OCI-LY3 (cell line): ENCODE measurements around the gene APOBEC3H.

Experiments used
- H2AFZ ChIP-seq: fragments of 200-600, 300-600 bp; shearing (Covaris generic); 2 replicates; pipeline ENCODE4 v1.6.0; 2014; ENCODE audit warnings: antibody characterized with exemption, low read depth, low read length
- H3K27ac ChIP-seq: fragments of 200-600, 300-600 bp; sonication (generic); 2 replicates; pipeline ENCODE4 v1.5.1; 2014; ENCODE audit warnings: mild to moderate bottlenecking, low read length, moderate library complexity, mixed read lengths
- H3K27me3 ChIP-seq: fragments of 200-600, 300-600 bp; sonication (generic); 2 replicates; pipeline ENCODE4 v1.6.1; 2014; ENCODE audit warnings: low read depth, low read length, mixed read lengths
- H3K36me3 ChIP-seq: fragments of 200-600, 300-600 bp; sonication (generic); replicated peaks from 2 replicates; pipeline ENCODE3; 2014; ENCODE audit warnings: low read depth, low read length, mixed read lengths
- H3K4me1 ChIP-seq: fragments of 300-600, 200-600 bp; sonication (generic); 2 replicates; pipeline ENCODE4 v1.6.1; 2014; ENCODE audit warnings: low read length, mixed read lengths
- H3K4me2 ChIP-seq: fragments of 200-600, 300-600 bp; sonication (generic); 2 replicates; pipeline ENCODE4 v1.6.1; 2014; ENCODE audit warnings: low read length, mixed read lengths
- H3K4me3 ChIP-seq: fragments of 300-600, 200-600 bp; sonication (generic); 2 replicates; pipeline ENCODE4 v1.5.1; 2014; ENCODE audit warnings: antibody characterized with exemption, mild to moderate bottlenecking, low read length, moderate library complexity
- H3K79me2 ChIP-seq: fragments of 300-600, 200-600 bp; shearing (Covaris generic); 2 replicates; pipeline ENCODE4 v1.6.1; 2014; ENCODE audit warnings: mild to moderate bottlenecking, low read length, mixed read lengths
- H3K9ac ChIP-seq: fragments of 300-600, 200-600 bp; shearing (Covaris generic); 2 replicates; pipeline ENCODE4 v1.6.0; 2014; ENCODE audit warnings: mild to moderate bottlenecking, low read length, moderate library complexity
- H3K9me3 ChIP-seq: fragments of 200-600, 300-600 bp; shearing (Covaris generic); 2 replicates; pipeline ENCODE4 v1.6.1; 2014; ENCODE audit warnings: low read length, mixed read lengths; ENCODE audit not compliant: insufficient read depth
- H4K20me1 ChIP-seq: fragments of 200-600, 300-600 bp; sonication (generic); 2 replicates; pipeline ENCODE4 v1.6.1; 2016; ENCODE audit warnings: low read length, mixed read lengths; ENCODE audit not compliant: insufficient read depth
- CTCF ChIP-seq: fragments of 200-600, 300-600 bp; sonication (generic); IDR thresholded peaks from 2 replicates; pipeline ENCODE4 v1.5.1; 2014; ENCODE audit warnings: antibody characterized with exemption, low read length, low read depth
- EZH2phosphoT487 ChIP-seq: fragments of 200-600 bp; shearing (Covaris generic); IDR thresholded peaks from 2 replicates; pipeline ENCODE4 v1.6.1; 2018; ENCODE audit warnings: antibody characterized with exemption, mixed run types, low read depth

Gene APOBEC3H

GRCh38 chr22:39106326-39106725 is 9.3 kb downstream of the APOBEC3H start:
- H3K4me1 ChIP-seq, result peaks cover 8% of the 10 kb centered on the region
- H2AFZ ChIP-seq, result no peak overlapping the region
- no peaks in the 10 kb centered on the region for H4K20me1 ChIP-seq
- no peak overlapping the region for H3K4me3 ChIP-seq
- no peak overlapping the region for H3K9ac ChIP-seq
- H3K36me3 ChIP-seq, result no peaks in the 10 kb centered on the region
- no peak overlapping the region for H3K27ac ChIP-seq
- no peaks in the 10 kb centered on the region for H3K79me2 ChIP-seq
- no peaks in the 10 kb centered on the region for H3K27me3 ChIP-seq
- H3K4me2 ChIP-seq, result no peak overlapping the region
- H3K9me3 ChIP-seq, result no peaks in the 10 kb centered on the region
- TF ChIP-seq EZH2phosphoT487, result no peak
- TF ChIP-seq CTCF, result no peak

GRCh38 chr22:39108487-39108886 is 11.4 kb downstream of the APOBEC3H start:
- Histone ChIP-seq H3K4me2 (no peak overlapping the region), H3K9me3 (0 out of 2 replicates have a peak, but pooled peaks cover 2% of the 10 kb centered on the region), H3K36me3 (no peaks in the 10 kb centered on the region), H3K9ac (no peak overlapping the region), H3K79me2 (no peaks in the 10 kb centered on the region), H4K20me1 (no peaks in the 10 kb centered on the region), H3K27me3 (no peaks in the 10 kb centered on the region), H3K4me3 (no peak overlapping the region), H3K4me1 (peaks cover 10% of the 10 kb centered on the region), H3K27ac (no peak overlapping the region), H2AFZ (no peak overlapping the region)
- TF ChIP-seq EZH2phosphoT487 (no peak), CTCF (no peak)

- TF ChIP-seq CTCF (no peak), EZH2phosphoT487 (no peak)
- Histone ChIP-seq H2AFZ (no peak overlapping the region), H3K4me2 (no peak overlapping the region), H3K27ac (no peak overlapping the region), H3K79me2 (no peaks in the 10 kb centered on the region), H4K20me1 (no peaks in the 10 kb centered on the region), H3K9ac (no peak overlapping the region), H3K4me3 (no peak overlapping the region), H3K27me3 (peaks cover 3% of the 10 kb centered on the region; the same call in 1 of the 2 replicates), H3K36me3 (no peaks in the 10 kb centered on the region), H3K4me1 (peaks cover 19% of the 10 kb centered on the region), H3K9me3 (0 out of 2 replicates have a peak, but pooled peaks cover 2% of the 10 kb centered on the region)
Observed at GRCh38 chr22:39109361-39109760, 12.3 kb downstream of the APOBEC3H start.

- Histone ChIP-seq H3K4me2 (peak overlapping the region; percentile 4; the same call in 1 of the 2 replicates), H3K4me3 (no peak overlapping the region), H3K4me1 (peaks cover 34% of the 10 kb centered on the region), H3K27me3 (peaks cover 10% of the 10 kb centered on the region), H2AFZ (peak overlapping the region; percentile 14; the same call in 1 of the 2 replicates), H3K27ac (no peak overlapping the region), H3K36me3 (no peaks in the 10 kb centered on the region), H3K9me3 (0 out of 2 replicates have a peak, but pooled peaks cover 2% of the 10 kb centered on the region), H3K9ac (no peak overlapping the region), H4K20me1 (no peaks in the 10 kb centered on the region), H3K79me2 (no peaks in the 10 kb centered on the region)
- no peak for TF ChIP-seq EZH2phosphoT487
Observed at GRCh38 chr22:39110631-39111561, 13.9 kb downstream of the APOBEC3H start.
